Measurements from ENCODE around the gene DPY19L2.
"Not testable (repeated sequence)": the region's sequence is repeated elsewhere in the genome, so short reads cannot be mapped to it uniquely, and the experiment has no call there.

DPY19L2 gene

DNA sequence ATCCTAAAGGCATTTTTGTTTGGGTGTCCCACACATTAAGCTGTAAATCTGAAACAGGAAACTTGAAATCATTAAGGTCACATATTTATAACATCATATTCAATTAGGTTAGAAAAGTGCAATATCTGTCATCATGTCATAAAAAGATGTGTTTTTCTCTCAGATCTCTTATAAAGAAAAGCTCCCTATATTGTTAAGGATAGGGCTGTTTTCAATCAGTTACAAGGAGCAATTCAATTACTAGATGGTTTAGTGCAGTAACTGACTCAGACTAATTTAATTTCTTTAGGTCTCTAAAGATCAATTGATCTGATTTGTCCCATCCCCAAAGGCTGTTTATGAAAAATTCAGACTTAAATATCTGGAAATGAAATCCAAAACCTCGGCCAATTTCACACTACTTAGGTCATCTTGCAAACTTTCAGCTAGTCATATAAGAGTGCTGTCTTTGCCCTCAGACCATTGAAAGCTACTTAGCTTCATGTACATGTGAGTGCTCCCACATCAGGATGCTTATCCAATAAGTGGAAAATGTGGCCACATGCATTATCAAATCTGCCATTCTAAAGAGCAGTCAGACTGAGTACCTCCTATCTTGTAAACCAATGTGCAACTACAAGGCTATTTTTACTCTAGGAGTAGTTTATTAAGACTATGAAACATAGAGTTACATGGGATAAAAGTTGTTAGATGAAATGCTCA lies 44.8 kb upstream of the DPY19L2 start:
- not testable (repeated sequence) for H3K4me1 ChIP-seq (ENCODE audit: control insufficient read depth, low read depth, low read length); H3K4me2 ChIP-seq (ENCODE audit: low read length); H3K56ac ChIP-seq (ENCODE audit: low read length); H2BK120ac ChIP-seq (ENCODE audit: low read depth, low read length); H3K9ac ChIP-seq (ENCODE audit: low read length); H3K18ac ChIP-seq (ENCODE audit: low read length); H3K36me3 ChIP-seq (ENCODE audit: control insufficient read depth, insufficient read depth, low read length); H3K79me2 ChIP-seq (ENCODE audit: control insufficient read depth, insufficient read depth, low read length); H4K8ac ChIP-seq (ENCODE audit: low read depth, low read length); H3K79me1 ChIP-seq (ENCODE audit: low read length); H2BK15ac ChIP-seq (replicated peaks; ENCODE audit: low read depth); H4K5ac ChIP-seq (ENCODE audit: low read length); H3K4me3 ChIP-seq (ENCODE audit: low read length); H3K4ac ChIP-seq (ENCODE audit: low read depth, low read length); H3K27ac ChIP-seq (ENCODE audit: low read depth, low read length); H3K23ac ChIP-seq (ENCODE audit: low read length); H3K27me3 ChIP-seq (ENCODE audit: insufficient read depth, low read length, poor library complexity); H2BK5ac ChIP-seq (ENCODE audit: low read length); DNase-seq; H2AK5ac ChIP-seq (ENCODE audit: low read length)
- no CpG with 5 or more reads among the region's 1 CpG for WGBS (ENCODE audit: extremely low coverage, insufficient coverage, low lambda C conversion rate)

- not testable (repeated sequence) for H3K4me1 ChIP-seq (ENCODE audit: control insufficient read depth, low read depth, low read length); DNase-seq; H2AK5ac ChIP-seq (ENCODE audit: low read length); H4K5ac ChIP-seq (ENCODE audit: low read length); H3K27me3 ChIP-seq (ENCODE audit: insufficient read depth, low read length, poor library complexity); H3K56ac ChIP-seq (ENCODE audit: low read length); H3K79me2 ChIP-seq (ENCODE audit: control insufficient read depth, insufficient read depth, low read length); H3K36me3 ChIP-seq (ENCODE audit: control insufficient read depth, insufficient read depth, low read length); H2BK15ac ChIP-seq (replicated peaks; ENCODE audit: low read depth); H2BK120ac ChIP-seq (ENCODE audit: low read depth, low read length); H3K79me1 ChIP-seq (ENCODE audit: low read length); H2BK5ac ChIP-seq (ENCODE audit: low read length); H3K18ac ChIP-seq (ENCODE audit: low read length); H3K23ac ChIP-seq (ENCODE audit: low read length); H3K4ac ChIP-seq (ENCODE audit: low read depth, low read length); H3K27ac ChIP-seq (ENCODE audit: low read depth, low read length); H4K8ac ChIP-seq (ENCODE audit: low read depth, low read length); H3K4me2 ChIP-seq (ENCODE audit: low read length); H3K9ac ChIP-seq (ENCODE audit: low read length); H3K4me3 ChIP-seq (ENCODE audit: low read length)
- WGBS (ENCODE audit: extremely low coverage, insufficient coverage, low lambda C conversion rate), result no CpG with 5 or more reads among the region's 2 CpGs
These were observed 44.2 kb upstream of the DPY19L2 start for GRCh38 chr12:63712376-63712974.

DNA sequence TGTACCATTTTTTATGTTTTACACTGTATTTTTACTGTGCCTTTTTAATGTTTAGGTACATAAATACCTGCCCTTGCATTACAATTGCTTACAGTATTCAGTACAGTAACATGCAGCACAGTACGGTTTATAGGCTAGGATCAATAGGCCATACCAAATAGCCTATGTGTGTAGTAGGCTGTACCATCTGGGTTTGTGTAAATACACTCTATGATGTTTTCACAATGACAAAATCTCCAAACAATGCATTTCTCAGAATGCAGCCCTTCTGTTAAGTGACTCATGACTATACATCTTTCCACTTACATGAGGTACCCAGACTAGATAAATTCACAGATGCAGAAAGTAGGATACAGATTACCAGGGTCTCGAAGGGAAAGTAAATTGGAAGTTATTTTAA lies 43.0 kb upstream of the DPY19L2 start:
- not testable (repeated sequence) for H3K18ac ChIP-seq (ENCODE audit: low read length); H3K9ac ChIP-seq (ENCODE audit: low read length); H3K79me1 ChIP-seq (ENCODE audit: low read length); H3K4me3 ChIP-seq (ENCODE audit: low read length); H3K36me3 ChIP-seq (ENCODE audit: control insufficient read depth, insufficient read depth, low read length); H3K27ac ChIP-seq (ENCODE audit: low read depth, low read length); H3K4me2 ChIP-seq (ENCODE audit: low read length); H2BK5ac ChIP-seq (ENCODE audit: low read length); H3K4me1 ChIP-seq (ENCODE audit: control insufficient read depth, low read depth, low read length); H2BK120ac ChIP-seq (ENCODE audit: low read depth, low read length); H2AK5ac ChIP-seq (ENCODE audit: low read length); H3K27me3 ChIP-seq (ENCODE audit: insufficient read depth, low read length, poor library complexity); H4K8ac ChIP-seq (ENCODE audit: low read depth, low read length); H3K4ac ChIP-seq (ENCODE audit: low read depth, low read length); H4K5ac ChIP-seq (ENCODE audit: low read length); DNase-seq; H3K79me2 ChIP-seq (ENCODE audit: control insufficient read depth, insufficient read depth, low read length); H3K23ac ChIP-seq (ENCODE audit: low read length); H3K56ac ChIP-seq (ENCODE audit: low read length); H2BK15ac ChIP-seq (replicated peaks; ENCODE audit: low read depth)
- no CpG with 5 or more reads among the region's 2 CpGs for WGBS (ENCODE audit: extremely low coverage, insufficient coverage, low lambda C conversion rate)

DNA sequence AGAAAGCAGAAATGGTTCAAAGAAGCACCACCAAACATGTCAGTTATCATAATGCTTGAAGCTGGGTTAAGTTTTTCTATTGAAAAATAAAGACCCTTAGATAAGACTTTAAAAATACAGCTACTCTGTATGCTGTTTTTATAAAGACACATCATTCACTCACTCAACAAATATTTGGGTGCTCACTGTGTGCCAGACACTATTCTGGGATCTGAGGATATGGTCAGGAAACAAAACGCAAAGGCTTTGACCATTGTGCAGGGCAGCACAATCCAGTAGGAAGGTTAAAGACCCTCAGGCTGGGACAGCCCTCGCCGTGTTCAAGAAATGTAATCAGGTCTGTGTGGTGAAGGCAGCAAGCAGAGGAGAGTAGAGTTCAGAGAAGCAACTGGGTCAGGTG lies 38.0 kb upstream of the DPY19L2 start:
- Histone ChIP-seq H2BK5ac (ENCODE audit: low read length) (no peak overlapping the region), H3K27me3 (ENCODE audit: insufficient read depth, low read length, poor library complexity) (no peaks in the 10 kb centered on the region), H3K4me2 (ENCODE audit: low read length) (no peak overlapping the region), H3K36me3 (ENCODE audit: control insufficient read depth, insufficient read depth, low read length) (no peaks in the 10 kb centered on the region), H2AK5ac (ENCODE audit: low read length) (no peak overlapping the region), H3K79me2 (ENCODE audit: control insufficient read depth, insufficient read depth, low read length) (no peaks in the 10 kb centered on the region), H3K4ac (ENCODE audit: low read depth, low read length) (no peak overlapping the region), H4K8ac (ENCODE audit: low read depth, low read length) (no peak overlapping the region), H3K27ac (ENCODE audit: low read depth, low read length) (no peak overlapping the region), H3K4me3 (ENCODE audit: low read length) (no peak overlapping the region), H2BK120ac (ENCODE audit: low read depth, low read length) (no peak overlapping the region), H3K4me1 (ENCODE audit: control insufficient read depth, low read depth, low read length) (no peaks in the 10 kb centered on the region), H3K23ac (ENCODE audit: low read length) (no peak overlapping the region), H3K56ac (ENCODE audit: low read length) (no peak overlapping the region), H4K5ac (ENCODE audit: low read length) (no peak overlapping the region), H3K9ac (ENCODE audit: low read length) (no peak overlapping the region), H3K18ac (ENCODE audit: low read length) (no peak overlapping the region), H2BK15ac (replicated peaks; ENCODE audit: low read depth) (no peak overlapping the region), H3K79me1 (ENCODE audit: low read length) (no peaks in the 10 kb centered on the region)
- no CpG with 5 or more reads among the region's 3 CpGs for WGBS (ENCODE audit: extremely low coverage, insufficient coverage, low lambda C conversion rate)
- DNase-seq, result no peak

GRCh38 chr12:63699678-63700382 lies 31.5 kb upstream of the DPY19L2 start:
- H3K4me3 ChIP-seq (ENCODE audit: low read length); H3K79me1 ChIP-seq (ENCODE audit: low read length); H3K79me2 ChIP-seq (ENCODE audit: control insufficient read depth, insufficient read depth, low read length); H3K9ac ChIP-seq (ENCODE audit: low read length); H3K27me3 ChIP-seq (ENCODE audit: insufficient read depth, low read length, poor library complexity); H3K4me2 ChIP-seq (ENCODE audit: low read length); H3K36me3 ChIP-seq (ENCODE audit: control insufficient read depth, insufficient read depth, low read length); H3K4ac ChIP-seq (ENCODE audit: low read depth, low read length); DNase-seq; H2AK5ac ChIP-seq (ENCODE audit: low read length); H3K56ac ChIP-seq (ENCODE audit: low read length); H3K4me1 ChIP-seq (ENCODE audit: control insufficient read depth, low read depth, low read length); H3K23ac ChIP-seq (ENCODE audit: low read length); H2BK120ac ChIP-seq (ENCODE audit: low read depth, low read length); H2BK5ac ChIP-seq (ENCODE audit: low read length); H4K8ac ChIP-seq (ENCODE audit: low read depth, low read length); H3K27ac ChIP-seq (ENCODE audit: low read depth, low read length); H3K18ac ChIP-seq (ENCODE audit: low read length); H4K5ac ChIP-seq (ENCODE audit: low read length); H2BK15ac ChIP-seq (replicated peaks; ENCODE audit: low read depth): not testable (repeated sequence)
- no CpG with 5 or more reads among the region's 3 CpGs for WGBS (ENCODE audit: extremely low coverage, insufficient coverage, low lambda C conversion rate)

All from mesendoderm (in vitro differentiated cells).